OCI-LY3 (cell line): ENCODE results near the gene OOSP2.

Experiments used
- CTCF ChIP-seq: fragments of 200-600, 300-600 bp; sonication (generic); IDR thresholded peaks from 2 replicates; pipeline ENCODE4 v1.5.1; 2014; ENCODE audit warnings: antibody characterized with exemption, low read length, low read depth
- EZH2phosphoT487 ChIP-seq: fragments of 200-600 bp; shearing (Covaris generic); IDR thresholded peaks from 2 replicates; pipeline ENCODE4 v1.6.1; 2018; ENCODE audit warnings: antibody characterized with exemption, mixed run types, low read depth

- TF ChIP-seq CTCF (no peak), EZH2phosphoT487 (no peak)
Observed at GRCh38 chr11:60065801-60066200, 25.6 kb downstream of the OOSP2 start.
